ENCODE measurements around the gene IRF3.

DNA sequence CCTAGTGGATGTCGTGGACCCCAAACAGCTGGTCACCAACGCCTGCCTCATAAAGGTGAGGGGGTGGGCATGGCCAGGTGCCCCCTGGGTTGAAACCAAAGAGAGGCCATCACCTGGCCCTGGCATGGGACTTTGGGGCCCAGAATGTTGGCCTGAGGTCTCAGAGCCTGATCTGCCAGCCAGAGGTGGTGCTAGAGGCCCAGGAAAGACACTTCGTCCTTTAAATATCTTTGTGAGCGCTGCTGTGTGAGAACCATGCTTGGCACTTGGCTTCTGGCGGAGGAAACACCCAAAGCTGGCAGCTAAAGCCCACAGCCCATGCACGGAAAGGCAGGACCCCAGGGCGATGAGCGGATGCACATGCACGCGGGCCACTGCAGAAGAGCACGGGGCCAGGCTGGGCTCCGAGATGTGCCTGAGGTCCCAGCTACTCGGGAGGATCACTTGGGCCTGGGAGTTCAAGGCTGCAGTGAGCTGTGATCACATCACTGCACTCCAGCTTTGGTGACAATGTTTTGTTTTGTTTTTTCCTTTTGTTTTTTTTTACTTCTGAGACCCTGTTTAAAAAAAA lies 19.4 kb upstream of the IRF3 start:
- no peak for TF ChIP-seq POLR2AphosphoS5 (IDR thresholded peaks at IDR 0.05)
- no peak for TF ChIP-seq CTCF (IDR thresholded peaks at IDR 0.05)
- TF ChIP-seq POLR2A (IDR thresholded peaks at IDR 0.05): no peak
